GM23338 (cell line): ENCODE measurements around the gene VRK1. TPM values are rescaled to one million over a fixed set of nuclear protein-coding genes. Genes with fewer than 3 reads are reported as not detected.

Experiments
- ATAC-seq: fragments of 200-7000 bp; cut with Tn5 transposase; 3 replicates; pipeline ENCODE4 v1.9.1; 2020
- DNase-seq: peaks from one replicate; pipeline ENCODE4 v3.0.0-alpha.2; 2015; ENCODE audit warnings: low spot score
- H2AFZ ChIP-seq: fragments of 200-600 bp; sonication (generic); 2 replicates; pipeline ENCODE4 v1.8.0; 2016; ENCODE audit warnings: antibody characterized with exemption, mild to moderate bottlenecking, moderate library complexity
- H3F3A ChIP-seq: fragments of 200-600 bp; sonication (generic); replicated peaks from 2 replicates; pipeline ENCODE4 v1.8.0; 2017; ENCODE audit warnings: antibody characterized with exemption, mixed run types, low read depth
- H3K27ac ChIP-seq: fragments of 200-600 bp; sonication (generic); 2 replicates; pipeline ENCODE4 v1.6.1; 2016; ENCODE audit warnings: low read depth
- H3K27me3 ChIP-seq: fragments of 200-600 bp; sonication (generic); 2 replicates; pipeline ENCODE4 v1.8.0; 2016; ENCODE audit warnings: mild to moderate bottlenecking, mixed run types, moderate library complexity; ENCODE audit not compliant: insufficient read depth
- H3K36me3 ChIP-seq: fragments of 200-600 bp; sonication (generic); 2 replicates; pipeline ENCODE4 v1.8.0; 2016; ENCODE audit warnings: mild to moderate bottlenecking; ENCODE audit not compliant: insufficient read depth
- H3K4me1 ChIP-seq: fragments of 200-600 bp; sonication (generic); 2 replicates; pipeline ENCODE4 v1.8.0; 2016; ENCODE audit warnings: mild to moderate bottlenecking, moderate library complexity; ENCODE audit not compliant: insufficient read depth
- H3K4me2 ChIP-seq: fragments of 200-600 bp; sonication (generic); 2 replicates; pipeline ENCODE4 v1.7.1; 2017; ENCODE audit warnings: mixed run types
- H3K4me3 ChIP-seq: fragments of 200-600 bp; sonication (generic); 2 replicates; pipeline ENCODE4 v1.6.1; 2016; ENCODE audit warnings: mixed run types
- H3K79me2 ChIP-seq: fragments of 200-600 bp; sonication (generic); replicated peaks from 2 replicates; pipeline ENCODE4 v1.8.0; 2017; ENCODE audit warnings: mild to moderate bottlenecking; ENCODE audit not compliant: insufficient read depth
- H3K9me2 ChIP-seq: fragments of 200-600 bp; sonication (generic); 2 replicates; pipeline ENCODE4 v1.8.0; 2017; ENCODE audit not compliant: insufficient read depth
- H4K20me1 ChIP-seq: fragments of 200-600 bp; sonication (generic); replicated peaks from 2 replicates; pipeline ENCODE4 v1.8.0; 2017; ENCODE audit warnings: mild to moderate bottlenecking; ENCODE audit not compliant: insufficient read depth
- H3K27ac Mint-ChIP-seq: 2 replicates; pipeline ENCODE4 v1.8.0; 2020; ENCODE audit warnings: inconsistent platforms, mild to moderate bottlenecking, moderate library complexity, mixed read lengths
- H3K27me3 Mint-ChIP-seq: 3 replicates; pipeline ENCODE4 v1.8.0; 2022; ENCODE audit warnings: low read depth, mild to moderate bottlenecking, moderate library complexity, mixed read lengths, inconsistent platforms; ENCODE audit not compliant: insufficient read depth, poor library complexity
- H3K36me3 Mint-ChIP-seq: 3 replicates; pipeline ENCODE4 v1.8.0; 2021; ENCODE audit warnings: low read depth, mild to moderate bottlenecking, inconsistent platforms, moderate library complexity, mixed read lengths
- H3K4me1 Mint-ChIP-seq: 3 replicates; pipeline ENCODE4 v1.8.0; 2020; ENCODE audit warnings: mild to moderate bottlenecking, inconsistent platforms, mixed read lengths
- H3K4me3 Mint-ChIP-seq: 3 replicates; pipeline ENCODE4 v1.8.0; 2021; ENCODE audit warnings: moderate library complexity, mild to moderate bottlenecking, inconsistent platforms, mixed read lengths
- H3K9me3 Mint-ChIP-seq: 3 replicates; pipeline ENCODE4 v1.8.0; 2020; ENCODE audit warnings: moderate library complexity, mild to moderate bottlenecking, inconsistent platforms, mixed read lengths
- CREB1 ChIP-seq: fragments of 250-450 bp; sonication (Bioruptor Pico); IDR thresholded peaks from 2 replicates; pipeline ENCODE4 v1.5.0; 2020; ENCODE audit warnings: low read depth, mild to moderate bottlenecking, moderate library complexity
- CTCF ChIP-seq, 2 experiments: fragments of 200-600 bp in 1 of 2; sonication (generic) in 1 of 2; conservative IDR thresholded peaks; 2 replicates each; pipeline versions ENCODE4 v1.5.1 to v1.6.1; 2016 to 2017; ENCODE audit warnings: antibody characterized with exemption in 2 of 2, low read depth in 2 of 2, mild to moderate bottlenecking in 2 of 2, moderate library complexity in 1 of 2
- ETS1 ChIP-seq: IDR thresholded peaks from 2 replicates; pipeline ENCODE4 v1.6.1; 2016; ENCODE audit warnings: antibody characterized with exemption
- EZH2 ChIP-seq: fragments of 200-600 bp; sonication (generic); IDR thresholded peaks from one replicate; pipeline ENCODE4 v1.8.0; 2017; ENCODE audit warnings: antibody characterized with exemption, mild to moderate bottlenecking, low read depth; ENCODE audit not compliant: unreplicated experiment
- EZH2phosphoT487 ChIP-seq: fragments of 200-600 bp; sonication (generic); IDR thresholded peaks from one replicate; pipeline ENCODE4 v1.8.1; 2018; ENCODE audit warnings: antibody characterized with exemption; ENCODE audit not compliant: unreplicated experiment
- JUNB ChIP-seq: IDR thresholded peaks from one replicate; pipeline ENCODE4 v1.6.1; 2016; ENCODE audit warnings: antibody characterized with exemption; ENCODE audit not compliant: unreplicated experiment
- NANOG ChIP-seq: IDR thresholded peaks from 2 replicates; pipeline ENCODE4 v1.6.1; 2016; ENCODE audit warnings: antibody characterized with exemption, borderline replicate concordance
- POLR2AphosphoS5 ChIP-seq: IDR thresholded peaks from 2 replicates; pipeline ENCODE4 v1.6.1; 2016; ENCODE audit warnings: antibody characterized with exemption, low read depth
- STAT1 ChIP-seq: IDR thresholded peaks from one replicate; pipeline ENCODE4 v1.6.1; 2016; ENCODE audit warnings: antibody characterized with exemption; ENCODE audit not compliant: unreplicated experiment
- ZNF114 ChIP-seq: fragments of 250-450 bp; sonication (Bioruptor Pico); IDR thresholded peaks from 2 replicates; pipeline ENCODE4 v1.5.0; 2020; ENCODE audit warnings: mild to moderate bottlenecking, moderate library complexity
- ZNF331 ChIP-seq: fragments of 250-450 bp; sonication (Bioruptor Pico); IDR thresholded peaks from 2 replicates; pipeline ENCODE4 v1.5.0; 2020; ENCODE audit warnings: low read depth, mild to moderate bottlenecking, moderate library complexity
- ZNF462 ChIP-seq: fragments of 250-450 bp; sonication (Bioruptor Pico); IDR thresholded peaks from 2 replicates; pipeline ENCODE4 v1.5.0; 2020; ENCODE audit warnings: mild to moderate bottlenecking, moderate library complexity
- polyA plus RNA-seq: library from polyadenylated mRNA; unstranded; fragments of >200 nt; fragmentation: Nextera tagmentation; extraction: Ambion mirVana; gene quantifications from 2 replicates; pipeline ENCODE4 v1.2.1, GENCODE V29; 2016
- total RNA-seq: library from RNA; depleted of rRNA; stranded (reverse); fragments of >200 nt; shearing (Covaris generic); gene quantifications from 2 replicates; pipeline ENCODE4 v1.2.3, GENCODE V29; 2014
- TF ChIP-seq, protein P1 (sequence below): IDR thresholded peaks from one replicate; pipeline ENCODE4 v1.6.1; 2018; ENCODE audit warnings: antibody characterized with exemption; ENCODE audit not compliant: unreplicated experiment

The VRK1 gene
- total and polyA plus RNA-seq, 2 experiments from 2014 or later: 83.8 to 119 TPM

DNA sequence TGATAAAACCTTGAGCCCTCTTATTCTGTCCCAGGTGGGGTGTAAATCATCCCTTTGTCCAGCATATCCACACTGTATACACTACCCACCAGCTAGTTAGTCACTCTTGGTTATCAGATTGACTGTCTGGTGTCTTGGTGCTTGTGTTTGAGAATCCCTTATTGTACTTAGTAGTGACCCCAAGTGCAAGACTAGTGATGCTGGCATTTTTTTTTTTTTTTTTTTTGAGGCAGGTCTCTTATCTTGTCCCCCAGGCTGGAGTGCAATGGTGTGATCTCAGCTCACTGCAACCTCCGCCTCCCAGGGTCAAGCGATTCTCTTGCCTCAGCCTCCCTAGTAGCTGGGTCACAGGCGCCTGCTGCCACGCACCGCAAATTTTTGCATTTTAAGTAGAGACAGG is 5.8 kb downstream of the VRK1 start:
- Histone ChIP-seq H3K9me2 (no peaks in the 10 kb centered on the region), H3F3A (no peaks in the 10 kb centered on the region), H3K36me3 (no peaks in the 10 kb centered on the region), H3K4me2 (no peak overlapping the region), H3K4me3 (no peak overlapping the region), H3K27ac (no peak overlapping the region), H3K79me2 (peaks cover 100% of the 10 kb centered on the region), H3K27me3 (no peaks in the 10 kb centered on the region), H4K20me1 (peaks cover 55% of the 10 kb centered on the region), H2AFZ (no peak overlapping the region), H3K4me1 (peaks cover 24% of the 10 kb centered on the region)
- no peaks in the 10 kb centered on the region for H3K27me3 Mint-ChIP-seq
- DNase-seq: no peak
- no peak for TF ChIP-seq NANOG
- no peak for TF ChIP-seq ZNF114 (CRISPR knock-in tag)
- no peak for TF ChIP-seq EZH2phosphoT487
- TF ChIP-seq, protein P1, sequence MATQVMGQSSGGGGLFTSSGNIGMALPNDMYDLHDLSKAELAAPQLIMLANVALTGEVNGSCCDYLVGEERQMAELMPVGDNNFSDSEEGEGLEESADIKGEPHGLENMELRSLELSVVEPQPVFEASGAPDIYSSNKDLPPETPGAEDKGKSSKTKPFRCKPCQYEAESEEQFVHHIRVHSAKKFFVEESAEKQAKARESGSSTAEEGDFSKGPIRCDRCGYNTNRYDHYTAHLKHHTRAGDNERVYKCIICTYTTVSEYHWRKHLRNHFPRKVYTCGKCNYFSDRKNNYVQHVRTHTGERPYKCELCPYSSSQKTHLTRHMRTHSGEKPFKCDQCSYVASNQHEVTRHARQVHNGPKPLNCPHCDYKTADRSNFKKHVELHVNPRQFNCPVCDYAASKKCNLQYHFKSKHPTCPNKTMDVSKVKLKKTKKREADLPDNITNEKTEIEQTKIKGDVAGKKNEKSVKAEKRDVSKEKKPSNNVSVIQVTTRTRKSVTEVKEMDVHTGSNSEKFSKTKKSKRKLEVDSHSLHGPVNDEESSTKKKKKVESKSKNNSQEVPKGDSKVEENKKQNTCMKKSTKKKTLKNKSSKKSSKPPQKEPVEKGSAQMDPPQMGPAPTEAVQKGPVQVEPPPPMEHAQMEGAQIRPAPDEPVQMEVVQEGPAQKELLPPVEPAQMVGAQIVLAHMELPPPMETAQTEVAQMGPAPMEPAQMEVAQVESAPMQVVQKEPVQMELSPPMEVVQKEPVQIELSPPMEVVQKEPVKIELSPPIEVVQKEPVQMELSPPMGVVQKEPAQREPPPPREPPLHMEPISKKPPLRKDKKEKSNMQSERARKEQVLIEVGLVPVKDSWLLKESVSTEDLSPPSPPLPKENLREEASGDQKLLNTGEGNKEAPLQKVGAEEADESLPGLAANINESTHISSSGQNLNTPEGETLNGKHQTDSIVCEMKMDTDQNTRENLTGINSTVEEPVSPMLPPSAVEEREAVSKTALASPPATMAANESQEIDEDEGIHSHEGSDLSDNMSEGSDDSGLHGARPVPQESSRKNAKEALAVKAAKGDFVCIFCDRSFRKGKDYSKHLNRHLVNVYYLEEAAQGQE: no peak
- TF ChIP-seq STAT1: no peak
- no peak for TF ChIP-seq ZNF331 (CRISPR knock-in tag)
- TF ChIP-seq EZH2: no peak
- TF ChIP-seq ZNF462 (CRISPR knock-in tag): no peak
- TF ChIP-seq CTCF (conservative IDR thresholded peaks at IDR 0.05; ENCODE audit: low read depth in 2 of 2): no peak
- TF ChIP-seq CREB1: no peak
- TF ChIP-seq JUNB: no peak
- TF ChIP-seq ETS1: no peak
- TF ChIP-seq POLR2AphosphoS5: no peak
- H3K36me3 Mint-ChIP-seq: no peaks in the 10 kb centered on the region; the same call in 2 of the 3 replicates
- H3K4me3 Mint-ChIP-seq: no peak overlapping the region
- peaks cover 40% of the 10 kb centered on the region for H3K4me1 Mint-ChIP-seq
- no peaks in the 10 kb centered on the region for H3K9me3 Mint-ChIP-seq
- ATAC-seq: no peak
- H3K27ac Mint-ChIP-seq: no peak overlapping the region
